Activated gamma-delta T cell treated with anti-CD3 and anti-CD28 coated beads, Interleukin-2, amount 50 U/mL, for 16 hours (primary cell): ENCODE measurements around the gene DTNB.
"Not testable (repeated sequence)": the region's sequence is repeated elsewhere in the genome, so short reads cannot be mapped to it uniquely, and the experiment has no call there.

ENCODE experiments used
- DNase-seq: peaks from one replicate; pipeline ENCODE4 v3.0.0-alpha.2; 2020; ENCODE audit warnings: low read depth

The DTNB gene

GRCh38 chr2:25418944-25419677, 254.3 kb downstream of the DTNB start:
- DNase-seq, result no peak

DNA sequence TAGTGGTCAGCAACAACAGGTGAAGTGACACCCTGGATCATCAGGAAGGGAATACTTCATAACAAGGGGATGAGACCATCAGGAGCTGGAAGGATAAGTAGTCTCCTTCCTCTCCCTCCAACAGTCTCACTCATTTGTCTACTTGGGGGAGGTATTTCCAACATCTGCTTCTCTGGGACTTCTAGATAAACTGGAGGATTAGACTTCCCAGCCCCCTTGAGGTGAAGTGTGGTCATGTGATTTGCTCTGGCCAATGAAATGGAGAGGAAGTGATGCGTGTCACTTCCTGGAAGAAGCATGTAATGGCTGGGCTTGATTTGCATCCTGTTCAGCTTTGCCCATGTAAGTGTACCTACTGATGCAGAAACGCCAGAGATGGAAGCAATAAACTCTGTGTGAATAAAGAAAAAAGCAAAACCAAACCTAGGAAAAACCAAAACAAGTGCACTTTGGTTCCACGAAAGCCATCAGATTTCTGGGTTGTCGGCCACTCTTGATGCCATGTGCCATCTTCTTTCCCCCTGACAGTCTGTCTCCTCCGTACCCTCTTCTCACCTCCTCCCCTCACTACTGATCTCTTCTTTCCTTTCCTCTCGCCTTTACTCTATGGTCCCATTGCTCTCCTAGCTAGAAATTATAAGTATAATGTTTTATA, 255.5 kb downstream of the DTNB start:
- no peak for DNase-seq

DNA sequence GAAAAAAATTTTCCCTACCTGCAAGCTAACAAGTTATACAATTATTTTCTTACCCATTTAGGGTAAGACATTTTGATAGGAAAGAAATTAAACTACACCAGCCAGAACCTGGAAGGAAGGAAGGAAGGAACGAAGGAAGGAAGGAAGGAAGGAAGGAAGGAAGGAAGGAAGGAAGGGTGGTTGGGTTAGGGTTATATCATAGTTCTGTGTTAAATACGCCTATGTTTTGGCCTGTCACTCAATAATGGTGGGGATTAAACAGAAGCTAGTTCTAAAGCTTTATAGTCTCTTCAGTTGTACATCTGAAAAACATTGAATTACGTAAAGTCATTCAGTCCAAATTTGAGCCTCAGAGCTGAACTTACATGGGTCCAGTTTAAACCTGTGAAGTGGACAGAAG, 256.7 kb downstream of the DTNB start:
- DNase-seq, result no peak

- DNase-seq, result no peak
Measured at GRCh38 chr2:25414781-25415180, 258.6 kb downstream of the DTNB start.

- not testable (repeated sequence) for DNase-seq
Measured at GRCh38 chr2:25413409-25413808, 260.0 kb downstream of the DTNB start.

DNA sequence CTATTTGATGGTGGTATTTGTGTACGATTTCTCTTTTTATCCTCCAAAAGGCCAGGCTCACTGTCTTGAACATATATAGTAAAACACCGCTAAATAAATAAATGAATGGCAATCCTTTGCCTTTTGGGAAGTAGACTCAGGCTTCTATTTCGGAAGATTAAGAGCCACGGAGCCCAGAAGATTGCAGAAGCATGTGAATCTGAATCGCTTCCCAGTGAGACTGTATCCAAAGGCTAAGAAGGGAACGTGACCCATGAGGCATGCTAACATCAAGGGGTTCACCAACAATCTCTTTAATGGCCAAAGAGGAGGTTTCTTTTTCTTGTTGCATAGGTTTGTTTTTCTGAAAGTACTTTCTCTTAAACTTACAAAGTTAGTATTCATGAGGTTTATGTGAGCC, 261.6 kb downstream of the DTNB start:
- DNase-seq, result no peak

GRCh38 chr2:25411281-25411680, 262.1 kb downstream of the DTNB start:
- no peak for DNase-seq

DNA sequence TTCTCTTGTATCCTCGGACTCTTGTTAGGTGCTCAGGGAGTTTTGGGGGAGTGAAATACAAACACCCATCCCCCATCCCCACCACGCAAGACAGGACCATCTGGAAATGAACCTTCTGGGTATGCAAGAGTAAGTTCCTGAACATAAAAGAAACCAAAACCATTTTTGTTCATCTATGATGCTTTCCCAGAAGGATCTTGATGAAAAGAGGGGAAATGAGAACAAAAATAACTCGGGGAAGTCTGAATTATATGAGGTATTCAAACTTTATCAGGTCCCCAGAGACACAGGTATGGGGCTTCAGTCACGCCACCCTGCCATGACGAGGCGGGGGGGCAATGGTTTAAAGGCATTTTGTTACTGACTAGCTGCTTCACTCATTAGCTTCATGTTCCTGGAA, 263.0 kb downstream of the DTNB start:
- DNase-seq, result no peak

- DNase-seq, result no peak
Measured at GRCh38 chr2:25409468-25409867, 263.9 kb downstream of the DTNB start.

GRCh38 chr2:25409044-25409443, 264.3 kb downstream of the DTNB start:
- DNase-seq, result no peak

DNA sequence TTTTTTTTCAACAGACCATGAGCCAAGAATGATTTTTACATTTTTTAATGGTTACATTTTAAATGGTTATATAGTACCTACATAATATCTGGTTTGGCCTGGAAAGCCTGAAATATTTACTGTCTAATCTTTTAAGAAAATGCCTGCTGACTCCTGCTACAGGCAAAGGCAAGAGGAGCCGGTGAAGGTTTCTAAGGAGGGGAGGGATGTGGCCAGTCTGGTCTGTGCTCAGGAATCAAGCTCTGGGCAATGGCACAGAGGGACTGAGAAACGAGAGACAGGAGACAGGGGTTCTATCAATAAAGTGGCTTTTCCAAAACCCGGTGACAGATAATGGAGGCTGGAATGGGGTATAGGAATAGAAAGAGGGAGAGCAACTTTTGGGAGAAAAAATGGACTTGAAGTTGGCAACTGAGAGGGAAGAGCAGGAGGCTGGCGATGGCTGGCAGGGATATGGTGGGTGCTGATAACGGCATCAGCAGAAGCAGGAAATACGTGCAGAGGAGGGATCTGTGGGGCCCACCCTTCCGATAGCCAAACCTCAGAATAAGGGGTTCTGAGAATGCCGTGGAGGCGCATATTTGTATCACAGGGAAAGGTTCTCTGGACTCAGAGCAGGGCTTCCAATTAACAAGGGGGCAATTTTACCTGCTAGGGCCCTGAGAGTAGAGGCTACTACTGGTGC, 267.6 kb downstream of the DTNB start:
- DNase-seq, result no peak

DNA sequence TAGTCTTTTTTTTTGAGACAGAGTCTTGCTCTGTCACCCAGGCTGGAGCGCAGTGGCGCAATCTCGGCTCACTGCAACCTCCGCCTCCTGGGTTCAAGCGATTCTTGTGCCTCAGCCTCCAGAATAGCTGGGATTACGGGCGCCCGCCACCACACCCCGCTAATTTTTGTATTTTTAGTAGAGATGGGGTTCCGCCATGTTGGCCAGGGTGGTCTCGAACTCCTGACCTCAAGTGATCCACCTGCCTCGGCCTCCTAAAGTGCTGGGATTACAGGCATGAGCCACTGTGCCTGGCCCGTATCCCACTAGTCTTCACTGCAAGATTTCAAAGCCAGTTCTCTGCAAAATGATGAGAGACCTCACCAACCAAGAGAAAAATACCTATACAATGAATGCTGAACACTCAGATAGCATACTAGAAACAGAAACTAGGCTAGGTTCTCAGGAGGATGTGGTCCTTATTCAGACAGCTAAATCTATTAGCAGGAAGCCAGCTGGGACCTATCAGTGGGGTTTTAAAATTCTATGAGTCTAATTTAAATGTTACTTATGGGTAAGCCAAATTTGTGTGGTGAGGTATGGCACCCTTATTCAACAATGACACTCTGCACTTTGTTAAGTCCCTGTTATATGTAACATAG, 270.1 kb downstream of the DTNB start:
- not testable (repeated sequence) for DNase-seq

DNA sequence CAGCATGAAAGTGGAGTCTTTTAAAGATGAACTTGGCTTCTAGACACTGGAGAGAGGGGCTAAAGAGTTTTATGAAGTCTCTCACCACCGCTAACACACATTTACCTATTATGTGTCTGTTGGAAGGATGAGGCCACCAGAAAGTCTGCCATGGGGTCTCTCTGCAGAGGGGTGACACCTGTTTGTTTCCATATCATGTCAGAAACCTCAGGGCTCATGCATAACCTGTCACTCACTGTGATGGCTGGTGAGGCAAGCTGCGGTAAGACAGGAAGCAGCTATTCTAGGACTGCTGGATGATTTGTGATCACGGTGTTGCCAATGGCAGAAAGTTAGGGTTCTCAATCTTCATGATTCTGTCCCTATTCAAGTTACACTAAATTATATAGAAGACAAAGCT, 270.9 kb downstream of the DTNB start:
- no peak for DNase-seq

DNA sequence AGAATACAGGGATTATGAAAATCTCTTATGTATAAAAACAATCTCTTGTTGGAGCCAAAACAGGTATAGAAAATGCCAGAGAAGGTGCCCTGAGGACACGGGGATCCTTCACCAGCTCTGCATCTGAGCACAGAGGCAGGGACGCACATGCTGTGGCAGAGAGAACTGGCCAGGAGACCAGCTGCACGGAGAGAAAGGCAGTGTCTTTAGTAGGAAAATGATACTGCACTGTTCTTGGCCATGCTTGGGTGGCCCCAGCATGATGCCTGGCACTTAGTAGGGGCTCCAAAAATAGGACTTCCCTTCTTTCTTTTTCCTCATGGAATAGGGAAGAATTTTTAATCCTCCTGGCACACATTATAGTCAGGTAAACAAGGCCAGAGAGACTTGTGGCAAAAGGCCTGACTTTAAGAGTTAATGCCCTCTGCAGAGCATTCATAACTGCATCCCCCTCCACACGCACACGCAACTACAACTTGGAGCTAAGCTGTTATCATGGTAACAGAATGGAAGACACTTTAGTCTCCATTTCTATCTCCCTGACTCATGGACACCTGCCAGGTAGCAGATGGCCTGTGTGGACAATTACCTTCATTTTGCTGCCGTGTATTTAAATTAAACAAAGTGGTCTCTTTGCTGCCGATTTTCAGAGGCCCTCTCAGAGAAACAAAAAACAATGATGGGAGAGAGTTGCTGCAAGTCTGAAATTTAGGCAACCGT, 271.9 kb downstream of the DTNB start:
- no peak for DNase-seq

DNA sequence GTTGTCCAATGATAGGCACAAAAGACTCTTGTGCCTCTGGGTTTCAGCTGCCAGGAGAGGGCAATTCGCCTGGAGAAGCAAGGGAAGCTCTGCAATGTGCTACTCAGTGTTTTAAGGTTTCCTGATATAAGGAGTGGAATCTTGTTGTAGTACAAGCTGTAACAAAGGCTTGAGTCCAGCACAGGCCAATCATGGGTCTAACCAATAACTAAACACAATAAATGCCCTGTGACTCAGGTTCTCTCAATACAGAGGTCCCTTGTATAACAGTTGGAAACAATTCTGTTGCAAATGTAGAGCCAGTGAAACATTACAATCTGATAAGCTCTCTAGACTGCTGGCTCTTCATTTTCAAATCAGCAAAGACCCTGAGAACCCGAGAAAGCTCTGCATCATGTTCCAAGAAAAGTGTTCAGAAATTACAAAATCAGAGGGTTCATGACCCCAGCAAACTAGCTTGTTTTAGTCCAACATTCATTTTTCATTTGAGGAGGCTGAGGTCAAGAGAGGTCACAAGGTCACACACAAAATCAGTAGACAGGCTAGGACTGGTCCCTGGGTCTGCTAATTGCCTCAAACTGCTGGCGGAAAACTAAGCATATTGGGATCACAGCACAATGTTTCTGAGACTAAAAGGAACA, 272.7 kb downstream of the DTNB start:
- DNase-seq, result no peak

DNA sequence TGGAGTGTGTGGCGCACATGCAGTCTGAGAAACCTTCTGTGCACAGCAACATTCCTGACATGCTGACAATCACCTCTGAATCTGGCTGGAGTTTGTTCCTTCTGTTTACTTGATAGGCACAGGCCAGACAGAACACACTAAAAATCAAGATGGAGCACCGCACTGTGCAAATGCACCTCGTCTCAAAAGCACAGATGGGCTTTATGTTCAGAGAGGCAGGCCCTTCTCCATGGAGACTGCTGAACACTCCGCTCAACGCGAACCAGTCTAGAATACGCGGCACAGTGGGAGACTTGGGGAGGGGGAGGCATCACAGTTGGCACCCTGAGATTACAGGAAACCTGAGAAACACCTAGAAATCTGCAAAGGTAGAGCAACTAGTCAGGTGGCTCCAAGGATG, 273.2 kb downstream of the DTNB start:
- no peak for DNase-seq

DNA sequence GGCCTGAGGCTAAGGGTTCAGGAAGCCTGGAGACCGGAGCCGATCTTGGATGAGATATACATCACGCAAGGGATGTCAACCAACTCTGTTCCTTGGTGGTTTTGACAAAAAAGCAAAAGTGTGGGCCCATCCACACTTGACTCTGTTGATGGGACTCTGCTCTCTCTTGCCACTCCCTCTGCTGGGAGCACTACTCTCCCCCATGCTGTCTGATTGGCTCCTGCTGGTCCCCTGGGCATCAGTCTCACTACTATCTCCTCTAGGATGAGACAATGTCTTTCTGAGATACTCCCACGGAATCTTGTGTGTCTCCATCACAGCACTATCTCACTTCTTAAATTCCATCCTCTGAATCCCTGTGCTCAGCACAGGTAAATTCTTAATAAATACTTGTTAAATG, 274.8 kb downstream of the DTNB start:
- DNase-seq, result no peak

GRCh38 chr2:25397777-25398176, 275.6 kb downstream of the DTNB start:
- no peak for DNase-seq

DNA sequence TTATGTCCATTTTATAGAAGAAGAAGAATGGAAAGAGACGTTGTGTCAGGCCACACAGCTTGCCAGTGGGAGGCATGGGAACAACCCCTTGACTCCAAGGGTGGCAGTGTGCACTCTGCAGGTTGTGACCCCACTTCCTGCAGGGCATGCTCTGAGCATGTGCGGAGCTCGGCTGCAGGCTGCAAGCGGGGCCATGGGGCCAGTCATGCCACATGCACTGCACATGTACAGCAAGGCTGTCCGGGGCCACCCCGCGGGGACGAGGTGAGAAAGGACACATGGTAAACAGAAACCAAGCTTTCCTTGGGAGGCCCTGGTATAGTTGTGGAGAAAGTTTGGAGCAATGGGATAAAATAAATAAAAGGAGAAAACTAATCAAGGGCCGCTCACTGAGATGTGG, 284.2 kb downstream of the DTNB start:
- DNase-seq, result no peak

DNA sequence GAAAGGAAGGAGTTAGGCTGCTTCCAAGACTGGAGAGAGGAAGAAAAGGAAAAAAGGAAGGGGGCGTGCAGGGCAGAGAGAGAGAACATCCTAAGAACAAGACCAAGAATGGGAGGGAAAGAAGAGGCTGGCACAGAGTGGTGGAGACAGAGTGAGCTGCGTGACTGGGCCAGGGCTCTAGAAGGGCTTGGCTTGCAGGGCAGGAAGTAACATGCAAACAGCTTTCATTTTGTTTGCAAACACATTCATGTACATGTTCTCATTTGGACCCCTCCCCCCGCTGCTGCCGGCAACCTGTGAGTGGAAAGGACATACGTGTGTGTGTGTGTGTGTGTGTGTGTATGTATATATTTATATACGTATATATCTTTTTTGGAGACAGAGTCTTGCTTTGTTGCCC, 284.9 kb downstream of the DTNB start:
- no peak for DNase-seq

DNA sequence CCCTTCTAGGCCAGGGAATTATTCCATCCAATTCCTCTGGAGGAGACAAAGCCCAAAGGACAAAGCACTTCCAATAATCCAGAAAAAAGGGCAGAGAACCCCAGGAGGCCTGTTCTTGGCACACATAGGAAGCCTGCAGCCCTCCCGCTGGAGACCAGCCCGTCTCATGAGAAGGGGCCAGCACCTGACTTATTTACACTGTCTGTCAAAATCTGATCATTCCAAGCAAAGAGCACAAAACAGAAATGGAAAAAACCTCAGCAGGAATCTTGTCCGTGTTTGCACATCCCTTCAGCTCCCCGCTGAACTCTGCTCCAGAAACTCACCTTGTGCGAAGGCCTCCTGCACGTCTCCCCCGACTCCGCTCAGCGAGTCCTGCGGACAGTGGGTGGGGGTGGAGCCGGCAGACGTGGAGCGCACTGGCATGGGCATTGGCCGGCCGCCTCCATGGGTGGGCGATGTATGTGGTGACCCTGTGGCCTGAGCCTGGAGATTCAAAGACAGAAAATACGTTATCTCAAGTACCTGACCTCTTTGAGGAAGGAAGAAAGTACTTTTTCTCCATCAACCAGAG, 285.4 kb downstream of the DTNB start:
- no peak for DNase-seq
